GM18858 (cell line): ENCODE results near the gene SSC5D.
"Not testable (repeated sequence)": the region's sequence is repeated elsewhere in the genome, so short reads cannot be mapped to it uniquely, and the experiment has no call there.

Experiments
- ATAC-seq: cut with Tn5 transposase; IDR thresholded peaks from one replicate; pipeline ENCODE4 v1.9.1; 2021; ENCODE audit not compliant: unreplicated experiment

SSC5D gene

DNA sequence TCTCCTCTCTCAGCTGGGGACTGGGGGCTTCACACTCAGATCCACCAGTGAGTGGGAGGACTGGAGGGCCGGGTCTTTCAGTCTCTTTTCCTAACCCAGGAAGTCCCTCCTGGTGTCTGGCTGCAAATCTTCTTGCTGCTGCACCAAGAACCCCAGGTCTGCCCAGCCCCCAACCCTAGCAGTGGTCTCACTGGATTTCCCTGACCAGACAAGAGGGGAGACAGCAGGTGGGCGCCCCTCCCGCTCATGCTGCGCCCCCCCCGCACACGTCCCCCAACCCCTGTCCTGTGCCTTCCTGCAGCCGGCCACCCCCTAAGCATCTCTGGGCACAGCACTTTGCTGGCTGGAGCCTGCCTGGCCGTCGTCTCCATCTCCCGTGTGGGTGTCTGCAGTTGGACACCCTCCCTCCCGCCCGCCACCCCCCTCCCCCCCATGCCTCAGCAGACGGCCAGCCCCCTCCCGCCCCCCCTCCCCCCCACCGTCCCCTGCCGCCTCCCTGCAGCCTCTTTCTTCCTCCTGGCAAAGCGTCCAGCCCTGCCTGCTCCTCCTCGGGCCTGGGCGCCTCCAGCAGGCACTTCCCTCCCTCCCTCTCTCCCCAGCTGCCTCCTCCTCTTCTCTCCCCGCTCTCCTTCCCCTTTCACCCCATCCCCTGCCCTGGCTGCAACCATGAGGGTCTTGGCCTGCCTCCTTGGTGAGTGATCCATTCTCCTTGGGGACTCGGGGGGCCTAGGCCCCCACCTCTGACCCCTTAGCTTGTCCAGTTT lies at the start of gene SSC5D:
Gene SSC5D, plus strand, starts transcription at position 513 of the 764 bp plus-strand sequence. Its CDS starts 154 bp downstream, at position 667.
- ATAC-seq = no peak

DNA sequence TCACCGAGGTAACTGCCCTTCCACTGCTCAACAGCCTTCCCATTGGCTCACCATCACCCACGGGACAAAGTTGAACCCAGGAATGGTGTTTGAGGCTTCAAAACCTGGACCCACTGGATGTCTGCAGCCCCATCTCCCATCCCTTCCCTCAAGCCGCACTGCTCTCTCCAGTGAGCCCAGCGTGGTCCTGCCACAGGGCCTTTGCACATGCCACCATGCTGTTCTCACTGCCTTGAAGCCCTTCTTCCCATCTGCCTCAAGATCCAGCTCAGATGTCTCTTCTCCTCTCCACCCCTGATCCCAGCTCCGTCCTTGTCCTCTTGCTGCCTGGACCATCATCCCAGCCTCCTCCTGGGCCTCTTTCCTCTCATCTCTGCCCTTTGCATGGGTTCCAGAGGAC lies 49.2 kb upstream of the SSC5D start:
- ATAC-seq = no peak

- no peak for ATAC-seq
These were observed 47.7 kb upstream of the SSC5D start for GRCh38 chr19:55440411-55441105.

DNA sequence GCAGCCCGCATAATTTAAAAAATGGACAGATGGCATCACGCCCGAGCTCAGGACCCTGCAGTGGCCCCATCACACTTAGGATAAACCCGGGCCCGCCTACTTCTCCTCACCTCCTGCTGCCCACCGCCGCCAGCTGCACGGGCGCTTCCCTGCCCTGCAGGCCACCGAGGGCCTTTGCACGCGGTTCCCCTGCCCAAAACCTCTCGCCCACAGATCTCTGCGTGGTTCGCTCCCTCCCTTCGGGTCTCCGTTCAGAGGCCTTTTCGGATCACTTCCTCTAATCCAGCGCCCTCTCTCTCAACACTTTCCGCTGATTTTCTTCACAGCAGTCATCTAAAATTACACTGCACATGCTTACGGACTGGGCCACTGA lies 46.9 kb upstream of the SSC5D start:
- no peak for ATAC-seq

GRCh38 chr19:55441692-55442321 lies 46.4 kb upstream of the SSC5D start:
- no peak for ATAC-seq

DNA sequence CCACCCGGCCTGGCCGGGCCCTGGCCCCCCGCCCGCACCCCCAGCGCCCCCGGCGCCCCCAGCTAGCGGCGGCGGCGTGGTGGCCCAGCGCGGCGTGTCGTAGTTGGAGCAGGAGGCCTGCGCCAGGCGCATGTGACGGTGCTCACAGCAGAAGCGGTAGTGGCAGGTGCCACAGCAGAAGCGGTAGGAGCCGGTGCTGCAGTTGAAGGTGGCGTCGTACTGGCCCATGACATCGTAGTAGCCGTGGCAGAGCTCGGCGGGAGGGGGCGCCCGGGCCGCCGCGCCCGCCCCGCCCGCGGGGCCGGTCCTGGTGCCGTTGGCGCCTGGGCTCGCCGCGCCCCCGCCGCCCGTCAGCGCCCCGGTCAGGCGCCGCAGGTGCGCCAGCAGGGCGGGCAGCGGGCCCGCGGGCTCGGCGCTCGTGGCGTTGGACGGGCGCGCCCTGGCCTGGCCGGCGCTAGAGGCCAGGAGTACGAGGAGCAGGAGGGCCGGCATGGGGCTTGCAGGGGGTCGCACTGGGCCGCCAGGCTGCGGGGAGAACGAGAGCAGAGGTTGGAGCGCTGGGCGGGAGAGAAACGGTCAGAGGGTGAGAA lies 45.8 kb upstream of the SSC5D start:
- no peak for ATAC-seq

GRCh38 chr19:55443045-55443823 lies 45.0 kb upstream of the SSC5D start, which contains the start of gene SHISA7:
SHISA7 (minus strand) TSS chr19:55443300; CDS start chr19:55442863, 437 bp downstream.
- no peak for ATAC-seq

DNA sequence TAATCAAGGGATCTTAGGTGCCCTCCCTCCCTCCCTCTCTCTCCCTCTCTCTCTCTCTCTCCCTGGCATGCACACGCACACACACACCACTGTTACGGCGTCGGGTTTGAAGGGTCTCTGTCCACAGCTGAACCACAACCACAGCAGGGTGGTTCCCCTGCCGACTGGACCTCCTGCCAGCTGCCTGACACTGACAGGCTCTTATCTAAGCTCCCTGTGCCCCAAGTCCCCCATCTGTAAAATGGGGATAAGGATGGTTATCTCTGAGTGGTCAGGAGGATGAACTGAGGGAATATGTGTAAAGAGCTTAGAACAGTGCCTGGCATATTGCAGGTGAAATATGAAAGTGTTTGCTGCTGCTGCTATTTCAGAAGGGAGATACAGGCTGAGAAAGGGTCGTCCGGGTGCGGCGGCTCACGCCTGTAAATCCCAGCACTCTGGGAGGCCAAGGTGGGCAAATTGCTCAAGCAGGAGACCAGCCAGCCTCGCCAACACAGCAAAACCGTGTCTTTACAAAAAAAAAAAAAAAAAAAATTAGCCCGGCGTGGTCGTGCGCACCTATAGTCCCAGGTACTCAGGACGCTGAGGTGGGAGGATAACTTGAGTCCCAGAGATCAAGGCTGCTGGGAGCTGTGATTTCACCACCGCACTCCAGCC lies 44.3 kb upstream of the SSC5D start:
- ATAC-seq = no peak

GRCh38 chr19:55444646-55445045 lies 43.6 kb upstream of the SSC5D start:
- ATAC-seq = no peak

GRCh38 chr19:55446060-55446459 lies 42.2 kb upstream of the SSC5D start:
- ATAC-seq = no peak

GRCh38 chr19:55447421-55448174 lies 40.6 kb upstream of the SSC5D start:
- ATAC-seq = no peak

GRCh38 chr19:55448175-55448490 lies 40.1 kb upstream of the SSC5D start:
- not testable (repeated sequence) for ATAC-seq

DNA sequence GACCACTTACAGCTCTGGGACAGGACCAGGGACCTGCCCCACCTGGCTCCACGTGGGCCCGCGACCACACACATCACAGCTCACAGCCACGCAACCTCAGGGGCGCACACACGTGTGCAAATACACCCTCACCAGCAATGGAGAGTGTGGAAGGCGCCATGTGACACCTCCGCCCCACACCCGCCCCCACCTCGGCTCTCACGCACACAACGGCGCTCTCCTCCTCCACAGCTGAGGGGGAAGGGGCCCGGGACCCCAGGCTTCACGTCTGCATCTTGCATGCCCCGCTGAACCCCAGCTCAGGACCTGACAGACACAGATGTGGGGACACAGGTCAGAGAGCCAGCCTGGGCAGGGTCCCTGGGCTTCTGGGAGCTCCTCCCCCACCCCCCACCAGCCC lies 38.8 kb upstream of the SSC5D start:
- no peak for ATAC-seq

DNA sequence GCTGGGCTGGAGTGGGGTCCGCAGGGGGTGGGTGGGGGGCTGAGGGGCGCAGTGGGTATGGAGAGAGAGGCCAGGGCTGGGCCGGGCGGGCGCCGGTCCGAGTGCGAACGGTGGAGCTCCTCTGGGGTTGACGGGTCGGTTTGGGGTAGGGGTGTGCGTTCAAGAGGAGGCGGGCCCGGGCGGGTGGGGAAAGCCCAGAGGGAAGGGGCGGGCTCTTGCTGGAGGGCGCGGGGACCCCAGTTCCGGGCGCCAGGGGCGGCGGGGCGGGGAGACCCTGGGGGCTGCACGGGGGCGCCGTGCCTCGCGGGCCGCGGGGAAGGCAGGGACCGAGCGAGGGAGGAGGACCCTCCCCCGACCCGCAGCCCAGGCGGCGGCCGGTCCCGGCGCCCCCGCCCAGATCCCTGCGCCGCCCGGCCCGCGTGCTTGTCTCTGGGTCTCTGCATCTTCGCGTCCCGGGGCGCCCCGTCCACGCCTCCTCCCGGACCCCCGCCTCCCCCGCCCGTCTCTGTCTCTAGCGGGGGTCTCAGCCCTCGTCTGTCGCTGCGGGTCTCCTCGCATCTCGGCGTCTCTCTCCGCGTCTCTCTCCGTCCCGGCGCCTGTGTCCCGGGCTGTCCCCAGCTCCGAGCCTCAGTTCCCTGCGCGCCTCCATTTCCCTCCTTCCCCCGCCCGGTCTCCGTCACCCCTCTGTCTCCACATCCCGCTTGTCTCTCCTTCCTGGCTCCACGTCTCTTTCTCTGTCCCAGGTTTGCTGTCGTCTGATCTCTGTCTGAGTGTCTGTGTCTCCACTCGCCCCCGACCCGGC lies 36.9 kb upstream of the SSC5D start:
- no peak for ATAC-seq

DNA sequence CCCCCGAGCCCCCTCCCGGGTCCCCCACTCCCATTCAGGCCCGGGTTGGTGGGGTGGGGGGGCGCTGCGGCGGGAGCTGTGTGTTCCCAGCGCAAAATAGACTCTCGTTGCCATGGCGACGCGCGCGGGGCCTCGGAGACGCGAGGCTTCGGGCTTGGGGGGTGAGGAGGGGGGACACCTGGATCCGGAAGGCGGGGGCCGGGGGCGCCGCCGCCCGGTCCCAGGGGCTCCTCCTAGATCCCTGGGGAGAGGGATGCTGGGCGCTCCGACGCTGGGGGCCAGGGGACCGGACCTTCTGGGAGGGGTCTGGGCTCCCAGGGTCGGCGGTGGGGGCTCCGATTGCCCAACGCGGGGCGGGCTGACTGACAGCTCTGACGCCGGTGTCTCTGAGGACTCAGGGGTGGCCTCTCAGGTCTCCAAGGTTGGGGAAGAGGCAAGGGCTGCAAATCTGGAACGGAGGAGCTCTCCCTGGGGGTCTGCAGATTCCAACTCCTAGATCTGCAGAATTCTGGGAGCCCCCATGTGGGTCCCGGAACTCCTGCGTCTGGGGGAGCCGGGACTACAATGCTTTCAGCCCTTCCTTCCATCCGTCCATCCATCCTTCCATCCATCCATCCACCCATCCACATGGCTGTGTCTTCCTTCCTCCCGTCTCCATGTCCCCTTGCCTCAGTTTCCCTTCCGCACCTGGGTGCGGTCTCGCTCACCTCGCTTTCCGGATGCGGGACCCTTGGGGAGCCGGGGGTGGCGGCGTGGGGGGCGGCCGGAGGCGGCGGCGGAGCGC lies 36.1 kb upstream of the SSC5D start:
- no peak for ATAC-seq

GRCh38 chr19:55452749-55453346 lies 35.4 kb upstream of the SSC5D start:
- ATAC-seq = no peak

- ATAC-seq = no peak
These were observed 34.5 kb upstream of the SSC5D start for GRCh38 chr19:55453511-55454260.
